Measurements from ENCODE around the gene MACROD2.

MACROD2 gene

DNA sequence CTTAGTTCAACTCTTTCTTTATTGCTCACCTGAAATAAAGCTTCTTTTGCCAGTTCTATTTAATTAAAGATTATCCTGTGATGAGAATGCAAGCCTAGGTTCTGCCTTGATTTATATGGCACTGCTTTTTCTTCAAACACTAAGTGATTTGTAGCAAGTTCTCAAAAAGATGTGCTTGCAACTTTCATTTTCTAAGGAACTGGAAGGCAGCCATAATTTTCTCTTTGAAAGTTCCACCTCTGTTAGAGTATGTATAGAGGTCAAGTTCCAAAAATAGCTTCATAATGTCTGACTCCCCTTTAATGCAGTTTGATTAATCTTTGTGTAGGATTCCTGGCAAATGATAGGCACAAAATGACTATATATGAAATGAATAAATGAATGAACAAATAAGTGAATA lies 870.4 kb downstream of the MACROD2 start:
- DNase-seq (ENCODE audit: low read depth) = no peak

DNA sequence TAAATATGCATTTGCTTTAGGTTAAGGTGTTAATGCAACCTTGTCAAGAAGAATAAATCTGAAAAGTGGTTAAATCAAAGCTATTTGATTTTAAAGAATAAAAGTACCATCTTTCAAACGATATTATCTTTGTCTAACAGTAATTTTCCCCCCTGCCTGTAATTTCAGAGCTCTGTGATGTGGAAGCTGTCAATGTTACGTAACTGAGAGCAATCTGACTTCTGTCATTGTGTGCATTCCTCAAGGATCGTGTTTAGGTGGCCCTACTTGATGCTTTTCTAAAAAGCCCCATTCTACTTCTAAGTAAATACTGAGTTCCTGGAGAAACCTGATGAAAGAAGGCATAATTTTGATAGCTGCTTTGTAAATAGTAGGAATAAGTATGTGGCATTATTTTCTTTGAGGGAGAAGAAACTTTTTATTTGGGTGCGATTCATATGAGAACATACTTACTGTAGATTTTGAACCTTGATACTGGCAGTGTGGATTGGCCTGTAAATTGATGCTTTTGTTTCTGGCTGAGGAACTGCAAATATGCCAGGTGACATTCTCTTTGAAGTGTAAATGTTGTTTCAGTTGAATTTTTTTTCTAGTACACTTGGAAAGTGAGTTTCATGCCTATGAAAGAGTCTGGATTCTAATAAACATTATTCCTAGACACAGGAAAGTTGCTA lies 871.7 kb downstream of the MACROD2 start:
- DNase-seq (ENCODE audit: low read depth) = no peak

DNA sequence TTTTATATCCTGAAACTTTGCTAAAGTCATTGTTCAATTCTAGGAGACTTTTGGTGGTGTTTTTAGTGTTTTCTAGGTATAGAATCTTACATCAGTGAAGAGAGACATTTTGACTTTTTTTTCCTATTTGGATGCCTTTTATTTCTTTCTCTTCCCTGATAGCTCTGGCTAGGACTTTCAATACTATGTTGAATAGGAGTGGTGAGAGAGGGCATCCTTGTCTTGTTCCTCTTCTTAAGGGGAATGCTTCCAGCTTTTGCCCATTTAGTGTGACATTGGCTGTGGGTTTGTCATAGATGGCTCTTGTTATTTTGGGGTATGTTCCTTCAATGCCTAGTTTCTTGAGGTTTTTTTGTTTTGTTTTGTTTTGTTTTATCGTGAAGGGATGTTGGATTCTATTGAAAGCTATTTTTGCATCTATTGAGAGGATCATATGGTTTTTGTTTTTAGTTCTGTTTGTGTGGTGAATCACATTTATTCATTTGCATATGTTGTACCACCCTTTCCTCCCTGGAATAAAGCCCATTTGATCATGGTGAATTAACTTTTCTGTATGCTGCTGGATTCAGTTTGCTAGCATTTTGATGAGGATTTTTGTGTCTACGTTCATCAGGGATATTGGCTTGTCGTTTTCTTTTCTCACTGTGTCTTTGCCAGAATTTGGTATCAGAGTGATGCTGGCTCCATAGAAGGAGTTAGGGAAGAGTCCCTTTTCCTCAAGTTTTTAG lies 882.1 kb downstream of the MACROD2 start:
- DNase-seq (ENCODE audit: low read depth) = no peak

DNA sequence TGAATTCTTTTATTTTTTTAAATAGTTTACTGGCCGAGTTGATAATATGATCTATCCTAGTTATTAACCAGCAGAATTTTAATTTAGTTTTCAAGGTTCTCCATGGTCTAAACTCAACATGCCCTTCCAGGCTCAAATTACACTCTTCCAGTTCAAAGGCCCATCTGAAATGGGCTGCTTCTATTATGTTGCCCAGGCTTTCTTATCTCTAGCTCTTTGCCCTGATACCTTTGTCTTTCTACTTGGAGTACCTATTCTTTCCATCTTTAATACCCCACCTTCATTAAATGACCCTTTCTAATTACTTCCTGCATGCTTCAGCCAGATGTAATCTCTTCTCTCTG lies 883.3 kb downstream of the MACROD2 start:
- no peak for DNase-seq (ENCODE audit: low read depth)

DNA sequence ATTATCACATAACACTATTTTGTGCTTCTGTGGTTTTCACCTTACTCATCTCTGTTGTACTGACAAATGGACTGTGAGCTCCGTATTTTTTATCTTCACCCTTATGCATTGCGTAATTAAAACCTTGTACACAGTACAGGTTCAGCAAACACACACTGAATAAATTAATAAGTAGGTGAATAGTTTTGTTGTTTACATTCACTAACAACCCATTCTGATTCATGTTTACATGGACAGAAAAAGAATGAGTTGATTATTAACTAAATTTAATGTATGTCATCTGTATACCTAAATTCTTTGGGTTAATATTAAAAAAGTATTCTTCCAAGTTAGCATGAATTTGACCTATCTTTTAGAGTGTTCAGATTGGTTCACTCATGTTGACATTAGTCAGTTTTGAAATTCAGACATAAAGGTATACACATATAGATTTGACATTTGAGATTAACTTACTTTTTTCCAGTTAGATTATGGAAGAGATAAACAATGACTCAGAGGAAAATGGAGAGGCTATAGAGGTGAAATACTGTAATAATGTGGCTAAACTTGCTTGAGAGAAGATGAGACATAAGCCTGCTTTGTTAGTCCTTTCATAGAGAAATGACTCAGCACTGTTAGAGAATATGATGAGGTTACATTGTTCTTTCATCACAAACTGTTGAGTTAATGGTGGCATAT lies 883.8 kb downstream of the MACROD2 start:
- no peak for DNase-seq (ENCODE audit: low read depth)

GRCh38 chr20:14879839-14880238 lies 884.5 kb downstream of the MACROD2 start:
- no peak for DNase-seq (ENCODE audit: low read depth)

DNA sequence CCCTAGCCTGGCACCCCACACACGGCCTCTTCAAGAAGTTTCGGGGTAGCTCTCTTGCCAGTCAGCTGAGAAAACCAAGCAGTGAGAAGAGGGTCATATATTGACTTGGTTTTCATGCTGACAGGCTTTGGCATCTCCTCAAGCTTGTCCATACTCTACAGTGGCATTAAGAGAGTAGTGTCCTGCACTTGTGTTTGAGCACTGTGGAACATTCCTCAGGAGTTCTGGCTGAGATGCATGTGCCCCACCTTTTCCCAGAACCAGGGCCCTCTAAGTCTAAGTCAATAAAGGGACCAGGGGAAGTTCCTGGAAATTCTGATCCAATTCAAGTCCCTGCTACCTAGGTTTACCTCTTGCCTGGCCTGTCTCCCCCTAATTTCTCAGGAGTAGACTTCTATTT lies 886.2 kb downstream of the MACROD2 start:
- DNase-seq (ENCODE audit: low read depth) = no peak

DNA sequence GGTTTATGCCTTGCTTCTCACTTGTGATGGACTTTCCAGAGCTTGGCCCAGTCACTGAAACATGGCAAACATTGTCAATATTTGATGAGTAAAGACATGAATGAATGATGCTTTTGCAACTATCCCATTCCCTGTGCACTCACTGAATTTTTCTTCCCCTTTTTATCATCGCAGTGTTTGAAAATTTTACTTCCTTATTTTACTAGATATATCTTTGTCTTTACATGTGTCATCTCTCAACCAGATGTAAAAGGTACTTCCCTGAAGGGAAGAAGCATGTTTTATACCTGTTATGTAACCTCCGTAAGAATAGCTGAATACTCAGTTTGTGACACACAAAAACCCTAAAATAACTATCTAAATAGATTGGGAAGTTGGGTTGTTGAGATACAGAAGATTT lies 886.8 kb downstream of the MACROD2 start:
- DNase-seq (ENCODE audit: low read depth) = no peak

- DNase-seq (ENCODE audit: low read depth) = no peak
Measured at GRCh38 chr20:14882846-14883245, 887.5 kb downstream of the MACROD2 start.

GRCh38 chr20:14883324-14883723 lies 888.0 kb downstream of the MACROD2 start:
- no peak for DNase-seq (ENCODE audit: low read depth)

DNA sequence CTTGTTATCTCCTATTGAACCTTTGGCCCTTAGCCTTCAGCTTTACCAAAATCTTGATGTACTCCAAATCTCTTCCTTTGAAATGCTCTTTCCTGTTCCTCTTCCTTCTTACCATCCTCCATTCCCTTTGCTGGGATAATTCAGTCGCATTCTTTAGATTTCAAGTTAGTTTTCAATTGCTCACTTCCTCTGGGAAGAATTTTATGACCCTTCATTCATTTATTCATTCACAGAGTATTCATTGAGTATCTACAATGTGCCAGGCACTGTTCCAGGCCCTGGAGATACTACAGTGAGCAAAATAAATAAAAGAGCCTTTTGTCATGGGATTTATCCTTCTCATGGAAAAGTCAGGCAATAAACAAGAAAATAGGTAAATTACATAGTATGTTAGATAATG lies 890.3 kb downstream of the MACROD2 start:
- DNase-seq (ENCODE audit: low read depth) = no peak

GRCh38 chr20:14888134-14888533 lies 892.8 kb downstream of the MACROD2 start:
- DNase-seq (ENCODE audit: low read depth) = no peak

GRCh38 chr20:14889496-14890255 lies 894.4 kb downstream of the MACROD2 start:
- DNase-seq (ENCODE audit: low read depth) = no peak

- no peak for DNase-seq (ENCODE audit: low read depth)
Measured at GRCh38 chr20:14890713-14891112, 895.4 kb downstream of the MACROD2 start.

DNA sequence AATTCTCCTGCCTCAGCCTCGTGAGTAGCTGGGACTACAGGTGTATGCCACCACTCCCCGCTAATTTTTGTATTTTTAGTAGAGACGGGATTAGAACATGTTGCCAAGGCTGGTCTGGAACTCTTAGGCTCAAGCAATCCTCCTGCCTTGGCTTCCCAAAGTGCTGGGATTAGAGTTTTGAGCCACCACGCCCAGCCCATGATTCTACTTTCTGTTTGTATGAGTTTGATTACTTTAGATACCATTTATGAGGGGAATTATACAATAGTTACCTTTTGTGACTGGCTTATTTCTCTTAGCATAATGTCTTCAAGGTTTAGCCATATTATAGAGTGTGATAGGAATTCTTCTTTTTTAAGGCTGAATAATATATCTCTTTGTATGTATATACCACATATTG lies 897.5 kb downstream of the MACROD2 start:
- DNase-seq (ENCODE audit: low read depth) = no peak

DNA sequence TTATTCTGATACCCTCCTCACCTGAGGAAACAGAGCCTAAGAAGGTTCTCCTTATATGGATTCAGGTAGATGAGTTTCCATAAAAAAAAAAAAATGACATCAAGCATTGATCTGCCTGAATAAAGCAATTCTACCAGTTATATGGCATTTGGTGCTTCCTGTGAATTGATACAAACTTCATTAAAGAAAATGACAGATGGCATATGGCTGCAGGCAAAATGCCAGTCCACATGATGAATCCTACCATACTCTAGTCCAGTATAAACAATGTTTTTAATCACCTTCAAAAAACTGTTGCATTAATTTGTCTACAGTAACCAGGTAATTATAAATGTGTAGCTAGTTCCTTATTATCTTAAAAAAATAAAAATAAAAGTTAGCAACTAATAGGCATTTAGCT lies 901.3 kb downstream of the MACROD2 start:
- DNase-seq (ENCODE audit: low read depth) = no peak

GRCh38 chr20:14897608-14898007 lies 902.3 kb downstream of the MACROD2 start:
- DNase-seq (ENCODE audit: low read depth) = no peak

GRCh38 chr20:14902432-14903089 lies 907.2 kb downstream of the MACROD2 start:
- DNase-seq (ENCODE audit: low read depth) = no peak

DNA sequence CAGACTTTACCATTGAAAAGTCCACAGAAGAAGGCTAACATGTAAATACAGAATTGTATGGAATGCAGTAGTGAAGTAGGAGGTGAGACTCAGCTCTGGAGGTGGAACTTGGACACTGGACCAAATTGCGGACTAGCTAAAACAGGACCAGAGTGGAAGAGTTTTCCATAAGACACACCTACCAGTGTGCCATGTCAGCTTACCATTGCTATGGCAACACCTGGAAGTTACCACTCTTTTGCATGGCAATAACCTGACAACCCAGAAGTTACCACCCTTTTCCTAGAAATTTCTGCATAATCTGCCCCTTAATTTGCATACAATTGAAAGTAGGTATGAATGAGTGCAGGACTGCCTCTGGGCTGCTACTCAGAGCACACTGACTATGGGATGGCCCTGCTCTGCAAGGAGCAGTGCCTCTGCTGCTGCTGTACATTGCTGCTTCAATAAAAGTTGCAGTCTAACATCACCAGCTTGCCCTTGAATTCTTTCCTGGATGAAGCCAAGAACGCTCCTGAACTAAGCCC lies 911.7 kb downstream of the MACROD2 start:
- DNase-seq (ENCODE audit: low read depth) = no peak

DNA sequence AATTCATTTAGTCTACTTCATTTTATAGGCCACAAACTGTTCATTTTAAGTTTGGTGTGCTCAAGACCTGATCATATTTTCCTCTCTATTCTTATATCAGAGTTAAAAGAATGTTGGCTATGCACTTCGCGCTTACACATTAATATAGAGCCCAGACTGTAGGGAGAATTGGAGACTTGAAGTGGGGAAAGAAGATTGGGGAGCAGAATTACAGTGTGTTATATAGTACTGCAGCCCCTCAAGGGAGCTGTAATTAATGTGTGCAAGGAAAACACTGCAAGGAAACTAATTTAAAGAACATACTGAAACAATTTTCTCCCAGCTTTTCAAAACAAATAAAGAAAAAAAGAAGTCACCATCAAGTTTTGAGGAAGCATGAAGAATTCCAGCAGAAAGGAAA lies 914.8 kb downstream of the MACROD2 start:
- no peak for DNase-seq (ENCODE audit: low read depth)

- DNase-seq (ENCODE audit: low read depth) = no peak
Measured at GRCh38 chr20:14913896-14914620, 918.7 kb downstream of the MACROD2 start.

Data from activated T-helper 1 cell treated with Interleukin-2 at 50 U/mL for 16 hours (primary cell).